ENCODE measurements around the gene PCDH15. TPM values are rescaled to one million over a fixed set of nuclear protein-coding genes. Genes with fewer than 3 reads are reported as not detected.

The PCDH15 gene
- total RNA-seq, 1 donor from 2014 or later: 0.64 TPM

DNA sequence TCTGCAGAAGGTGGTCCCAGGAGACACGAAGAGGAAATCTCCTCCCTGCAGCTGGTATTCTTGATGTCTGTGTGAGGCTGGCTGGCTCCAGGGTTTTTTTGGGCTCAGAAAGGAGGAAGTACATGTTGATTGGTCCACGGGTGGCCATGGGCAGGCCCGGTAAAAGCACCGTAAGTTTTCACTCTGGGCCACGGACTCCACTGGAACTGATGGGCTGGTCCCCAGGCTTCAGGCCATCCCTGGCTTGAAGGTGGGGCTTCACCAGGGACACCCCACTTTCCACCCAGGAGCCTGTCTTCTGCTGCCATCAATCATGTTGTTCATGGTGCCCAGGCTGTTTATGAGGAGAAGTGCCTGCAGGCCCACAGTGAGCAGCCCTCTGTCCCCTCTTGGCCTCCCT lies 736.8 kb downstream of the PCDH15 start:
- H3K36me3 Mint-ChIP-seq (ENCODE audit: unreplicated experiment): no peaks in the 10 kb centered on the region
- H3K9me3 Mint-ChIP-seq (ENCODE audit: unreplicated experiment): no peaks in the 10 kb centered on the region
- DNase-seq: no peak
- no peaks in the 10 kb centered on the region for H3K27me3 Mint-ChIP-seq (ENCODE audit: unreplicated experiment)
- no peaks in the 10 kb centered on the region for H3K4me1 Mint-ChIP-seq (ENCODE audit: low read depth, unreplicated experiment)
- H3K4me3 Mint-ChIP-seq (ENCODE audit: unreplicated experiment): no peak overlapping the region
- TF ChIP-seq CTCF (IDR thresholded peaks at IDR 0.05; ENCODE audit: partially characterized antibody, unreplicated experiment): no peak
- H3K27ac Mint-ChIP-seq (ENCODE audit: unreplicated experiment): no peak overlapping the region

DNA sequence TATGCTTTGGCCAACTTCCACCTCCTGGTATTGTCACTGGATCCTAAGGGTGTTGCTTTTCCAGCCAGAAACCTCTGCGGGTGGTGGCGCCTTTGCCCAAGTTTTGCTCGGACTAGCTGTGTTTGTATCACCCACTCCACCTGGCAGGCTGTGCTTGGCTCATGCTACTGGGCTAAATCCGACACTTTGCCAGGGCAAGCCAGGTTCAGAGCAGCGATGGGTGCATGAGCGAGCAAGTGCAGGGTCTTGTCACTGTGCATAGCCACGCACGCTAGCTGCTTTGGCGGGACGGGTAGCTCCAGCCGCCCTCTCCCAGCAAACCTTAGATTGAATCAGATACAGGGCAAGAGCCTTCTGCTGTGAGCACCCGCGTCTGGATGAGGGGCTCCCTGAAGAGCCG lies 737.5 kb downstream of the PCDH15 start:
- no peaks in the 10 kb centered on the region for H3K36me3 Mint-ChIP-seq (ENCODE audit: unreplicated experiment)
- H3K4me1 Mint-ChIP-seq (ENCODE audit: low read depth, unreplicated experiment): no peaks in the 10 kb centered on the region
- no peaks in the 10 kb centered on the region for H3K27me3 Mint-ChIP-seq (ENCODE audit: unreplicated experiment)
- peaks cover 3% of the 10 kb centered on the region for H3K9me3 Mint-ChIP-seq (ENCODE audit: unreplicated experiment)
- DNase-seq: no peak
- TF ChIP-seq CTCF (IDR thresholded peaks at IDR 0.05; ENCODE audit: partially characterized antibody, unreplicated experiment): no peak
- H3K27ac Mint-ChIP-seq (ENCODE audit: unreplicated experiment): no peak overlapping the region
- no peak overlapping the region for H3K4me3 Mint-ChIP-seq (ENCODE audit: unreplicated experiment)

DNA sequence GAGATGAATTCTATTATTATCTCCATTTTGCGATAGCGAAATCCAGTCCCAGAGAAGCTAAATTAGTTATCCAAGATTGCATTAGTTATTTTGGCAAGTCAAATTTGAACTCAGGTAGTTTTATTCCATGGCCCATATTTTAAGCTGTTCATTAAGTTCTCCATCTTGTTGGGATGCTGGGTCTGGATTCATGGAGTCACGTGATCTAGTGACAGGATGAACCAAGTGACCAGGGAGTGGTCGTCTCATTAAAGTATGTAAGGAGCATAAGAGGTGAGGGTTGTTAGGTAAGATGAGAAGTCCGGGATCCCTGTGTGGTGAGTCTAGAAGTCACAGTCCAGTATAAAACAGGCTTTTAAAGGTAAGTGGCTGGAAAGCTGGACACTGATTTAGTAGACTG lies 740.5 kb downstream of the PCDH15 start:
- TF ChIP-seq CTCF (IDR thresholded peaks at IDR 0.05; ENCODE audit: partially characterized antibody, unreplicated experiment): no peak
- Mint-ChIP-seq H3K27me3 (ENCODE audit: unreplicated experiment) (no peaks in the 10 kb centered on the region), H3K4me3 (ENCODE audit: unreplicated experiment) (no peak overlapping the region), H3K27ac (ENCODE audit: unreplicated experiment) (no peak overlapping the region), H3K4me1 (ENCODE audit: low read depth, unreplicated experiment) (no peaks in the 10 kb centered on the region), H3K9me3 (ENCODE audit: unreplicated experiment) (peaks cover 13% of the 10 kb centered on the region), H3K36me3 (ENCODE audit: unreplicated experiment) (peaks cover 11% of the 10 kb centered on the region)
- DNase-seq: no peak

DNA sequence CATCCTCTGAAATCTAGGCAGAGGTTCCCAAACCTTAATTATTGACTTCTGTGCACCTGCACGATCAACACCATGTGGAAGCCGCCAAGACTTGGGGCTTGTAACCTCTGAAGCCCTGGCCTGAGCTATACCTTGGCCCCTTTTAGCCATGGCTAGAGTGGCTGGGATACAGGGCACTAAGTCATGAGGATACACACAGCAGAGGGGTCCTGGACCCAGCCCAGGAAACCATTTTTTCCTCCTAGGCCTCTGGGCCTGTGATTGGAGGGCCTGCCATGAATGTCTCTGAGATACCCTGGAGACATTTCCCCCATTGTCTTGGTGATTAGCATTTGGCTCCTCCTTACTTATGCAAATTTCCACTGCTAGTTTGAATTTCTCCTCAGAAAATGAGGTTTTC lies 743.7 kb downstream of the PCDH15 start:
- TF ChIP-seq CTCF (IDR thresholded peaks at IDR 0.05; ENCODE audit: partially characterized antibody, unreplicated experiment): no peak
- Mint-ChIP-seq H3K4me1 (ENCODE audit: low read depth, unreplicated experiment) (no peaks in the 10 kb centered on the region), H3K9me3 (ENCODE audit: unreplicated experiment) (peaks cover 13% of the 10 kb centered on the region), H3K4me3 (ENCODE audit: unreplicated experiment) (no peak overlapping the region), H3K27me3 (ENCODE audit: unreplicated experiment) (no peaks in the 10 kb centered on the region), H3K27ac (ENCODE audit: unreplicated experiment) (no peak overlapping the region), H3K36me3 (ENCODE audit: unreplicated experiment) (peaks cover 11% of the 10 kb centered on the region)
- DNase-seq: no peak

DNA sequence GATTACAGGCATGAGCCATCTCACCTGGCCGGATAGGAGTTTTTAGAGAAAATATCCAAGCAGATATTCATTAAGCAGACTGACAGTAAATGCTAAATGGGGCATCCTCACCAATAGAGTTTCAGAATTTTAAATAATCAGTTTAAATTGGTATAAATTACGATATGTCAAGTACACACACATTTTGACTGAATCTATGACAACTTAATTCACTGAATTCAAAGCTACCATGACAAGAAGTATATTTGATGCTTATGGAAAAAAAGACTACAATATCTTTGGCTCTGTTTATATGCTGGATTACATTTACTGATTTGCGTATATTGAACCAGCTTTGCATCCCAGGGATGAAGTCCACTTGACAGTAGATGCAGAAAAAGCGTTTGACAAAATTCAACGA lies 774.7 kb downstream of the PCDH15 start:
- TF ChIP-seq CTCF (IDR thresholded peaks at IDR 0.05; ENCODE audit: partially characterized antibody, unreplicated experiment): no peak
- Mint-ChIP-seq H3K4me1 (ENCODE audit: low read depth, unreplicated experiment) (no peaks in the 10 kb centered on the region), H3K27me3 (ENCODE audit: unreplicated experiment) (no peaks in the 10 kb centered on the region), H3K36me3 (ENCODE audit: unreplicated experiment) (no peaks in the 10 kb centered on the region), H3K4me3 (ENCODE audit: unreplicated experiment) (no peak overlapping the region), H3K27ac (ENCODE audit: unreplicated experiment) (no peak overlapping the region), H3K9me3 (ENCODE audit: unreplicated experiment) (no peaks in the 10 kb centered on the region)
- no peak for DNase-seq
